K562 (cell line): Measurements from ENCODE around the gene FADD. TPM values are rescaled to one million over a fixed set of nuclear protein-coding genes. Genes with fewer than 3 reads are reported as not detected.

Experiments used
- ATAC-seq: fragments of 200-7000 bp; cut with Tn5 transposase; 3 replicates; pipeline ENCODE4 v1.9.1; 2020; ENCODE audit warnings: moderate library complexity
- BruUV-seq: library from RNA; stranded (reverse); fragments of 400-500 nt; replicated peaks from 2 replicates; lab custom pipeline; 2021; lab: Mats Ljungman, UMichigan
- CTCF ChIA-PET: fragments of 300-600 bp; formaldehyde crosslinking; extraction: SDS; loops from one replicate; lab custom pipeline; 2021; ENCODE audit warnings: low intra/inter-chr PET ratio; lab: Yijun Ruan, JAX
- POLR2A ChIA-PET: fragments of 300-600, 350-650 bp; sonication (Branson Sonifier 250); formaldehyde crosslinking; extraction: SDS; loops from one replicate; lab custom pipeline; 2021; ENCODE audit warnings: antibody characterized with exemption, inconsistent platforms; lab: Yijun Ruan, JAX
- DNase-seq, 4 experiments: peaks; one replicate each; pipeline versions ENCODE4 v3.0.0 to v3.0.0-alpha.2; 2011 to 2018; ENCODE audit warnings: low spot score in 3 of 4, mixed read lengths in 3 of 4; ENCODE audit errors: extremely low read depth in 1 of 4
- FAIRE-seq: peaks from 2 replicates; lab custom pipeline; 2011; peaks lifted over from hg19 to GRCh38; lab: Jason Lieb, UNC
- H2AFZ ChIP-seq: 2 replicates; pipeline ENCODE4 v1.6.0; 2011; ENCODE audit warnings: low read depth, low read length, control low read depth, inconsistent platforms
- H3K27ac ChIP-seq: fragments of 200-600 bp; 3 replicates; pipeline ENCODE4 v1.8.0; 2011; ENCODE audit warnings: low read depth, mild to moderate bottlenecking, control low read depth, inconsistent platforms, low read length, moderate library complexity, mixed read lengths; ENCODE audit errors: extremely low read depth
- H3K27me3 ChIP-seq, 2 experiments: fragments of 300-600 bp in 1 of 2; 2 replicates in 1 of 2; 3 replicates in 1 of 2; pipeline versions ENCODE4 v1.6.0 to v1.8.0; 2011; ENCODE audit warnings: inconsistent platforms in 2 of 2, low read length in 2 of 2, mild to moderate bottlenecking in 1 of 2, mixed read lengths in 1 of 2, moderate library complexity in 1 of 2; ENCODE audit not compliant: control insufficient read depth in 2 of 2, insufficient read depth in 2 of 2
- H3K36me3 ChIP-seq: fragments of 300-600 bp; 3 replicates; pipeline ENCODE4 v1.8.0; 2011; ENCODE audit warnings: mild to moderate bottlenecking, low read length, inconsistent platforms; ENCODE audit not compliant: control insufficient read depth, insufficient read depth
- H3K4me1 ChIP-seq, 2 experiments: fragments of 200-600 bp in 1 of 2; replicated peaks in 1 of 2; 2 replicates in 1 of 2; 3 replicates in 1 of 2; pipeline versions ENCODE4 v1.5.1 to v1.8.0; 2011; ENCODE audit warnings: inconsistent platforms in 2 of 2, low read length in 2 of 2, mild to moderate bottlenecking in 1 of 2, mixed read lengths in 1 of 2, moderate library complexity in 1 of 2; ENCODE audit not compliant: control insufficient read depth in 2 of 2, insufficient read depth in 2 of 2
- H3K4me2 ChIP-seq: 2 replicates; pipeline ENCODE4 v1.6.1; 2011; ENCODE audit warnings: low read length, control low read depth, inconsistent platforms, mixed read lengths; ENCODE audit not compliant: insufficient read depth
- H3K4me3 ChIP-seq: fragments of 200-600 bp; sonication (generic), shearing (Covaris generic); 2 replicates; pipeline ENCODE4 v1.5.1; 2016; ENCODE audit warnings: control low read depth, inconsistent platforms
- H3K79me2 ChIP-seq: fragments of 200-600 bp; 3 replicates; pipeline ENCODE4 v1.8.0; 2011; ENCODE audit warnings: low read length, inconsistent platforms; ENCODE audit not compliant: control insufficient read depth, insufficient read depth
- H3K9ac ChIP-seq, 2 experiments: 2 replicates each; pipeline versions ENCODE4 v1.6.0 to v1.6.1; 2011; ENCODE audit warnings: low read depth in 2 of 2, low read length in 2 of 2, control low read depth in 1 of 2, inconsistent platforms in 1 of 2, mild to moderate bottlenecking in 1 of 2, mixed read lengths in 1 of 2; ENCODE audit not compliant: insufficient read depth in 1 of 2
- H3K9me1 ChIP-seq: one replicate; pipeline ENCODE4 v1.6.0; 2011; ENCODE audit warnings: inconsistent platforms, mild to moderate bottlenecking, low read length, moderate library complexity; ENCODE audit not compliant: control insufficient read depth, insufficient read depth
- H3K9me3 ChIP-seq: replicated peaks from 2 replicates; pipeline ENCODE4 v1.5.1; 2011; ENCODE audit warnings: low read depth, low read length, inconsistent platforms; ENCODE audit not compliant: control insufficient read depth, insufficient read depth
- H4K20me1 ChIP-seq: replicated peaks from 2 replicates; pipeline ENCODE4 v1.6.1; 2011; ENCODE audit warnings: low read length, inconsistent platforms, mixed read lengths; ENCODE audit not compliant: control insufficient read depth, insufficient read depth
- ARID1B ChIP-seq: fragments of 450-650 bp; IDR thresholded peaks from 2 replicates; pipeline ENCODE4 v1.6.1; 2016; ENCODE audit warnings: antibody characterized with exemption, mild to moderate bottlenecking, inconsistent platforms
- CXXC5 ChIP-seq: fragments of 250-450 bp; sonication (Bioruptor Pico); IDR thresholded peaks from 2 replicates; pipeline ENCODE4 v1.8.0; 2022; ENCODE audit warnings: inconsistent platforms, mild to moderate bottlenecking, moderate library complexity
- DACH1 ChIP-seq: fragments of 450-650 bp; IDR thresholded peaks from 2 replicates; pipeline ENCODE4 v1.6.1; 2018; ENCODE audit not compliant: partially characterized antibody
- ETV5 ChIP-seq: sonication (generic); formaldehyde crosslinking; IDR thresholded peaks from 2 replicates; pipeline ENCODE4 v1.4.0; 2020; ENCODE audit warnings: low read depth, mild to moderate bottlenecking, missing genetic modification reagents
- MTA1 ChIP-seq: fragments of 450-650 bp; IDR thresholded peaks from 2 replicates; pipeline ENCODE4 v1.6.1; 2017; ENCODE audit warnings: borderline replicate concordance
- NCOR1 ChIP-seq: fragments of 450-650 bp; IDR thresholded peaks from 2 replicates; pipeline ENCODE4 v1.6.1; 2016; ENCODE audit warnings: mild to moderate bottlenecking, moderate library complexity
- PTRF ChIP-seq: fragments of 450-650 bp; IDR thresholded peaks from 2 replicates; pipeline ENCODE4 v1.6.1; 2016; ENCODE audit warnings: mild to moderate bottlenecking, missing genetic modification characterization, missing compliant biosample characterization
- TAF15 ChIP-seq: fragments of 200-400 bp; formaldehyde crosslinking; IDR thresholded peaks from 2 replicates; pipeline ENCODE4 v1.6.1; 2017; ENCODE audit warnings: mild to moderate bottlenecking, low read depth, low read length, moderate library complexity
- WGBS: fragments of 100-300 bp; shearing (Covaris generic); methylation state at CpG from one replicate; pipeline ENCODE4 v1.1.6; 2016; ENCODE audit warnings: low coverage, mixed read lengths; ENCODE audit not compliant: insufficient coverage; ENCODE audit errors: missing lambda C conversion rate; 5-methylcytosine and 5-hydroxymethylcytosine counted together
- in situ Hi-C: fragments of 300-500 bp; cut with MboI; formaldehyde crosslinking; loops from 4 replicates; pipeline ENCODE4 v1.15.0; 2018; ENCODE audit warnings: inconsistent platforms, mixed read lengths
- intact Hi-C: fragments of 100-400 bp; cut with micrococcal nuclease; formaldehyde crosslinking; loops from 2 replicates; pipeline ENCODE4 v1.14.2; 2022
- polyA plus RNA-seq, 8 experiments: library from polyadenylated mRNA; depleted of rRNA in 4 of 8; stranded (reverse) in 5 of 8; unstranded in 3 of 8; fragments of >200 nt; fragmentation: Nextera tagmentation in 2 of 8; fragmentation: Illumina TruSeq in 1 of 8; extraction: Ambion mirVana in 2 of 8; extraction: Trizol in 1 of 8; gene quantifications; 2 replicates each; pipeline versions ENCODE4 v1.2.1 to v1.2.3, GENCODE V29; 2011 to 2014; ENCODE audit warnings: inconsistent platforms in 1 of 8, missing spikeins in 1 of 8
- total RNA-seq, 7 experiments: library from RNA; depleted of rRNA in 6 of 7; stranded (reverse); fragments of >200 nt in 6 of 7; fragmentation: Illumina TruSeq in 2 of 7; extraction: Trizol in 2 of 7; gene quantifications; 2 replicates each; pipeline versions ENCODE4 v1.2.1 to v1.2.3, GENCODE V29; 2011 to 2021; ENCODE audit warnings: low replicate concordance in 1 of 7
- TF ChIP-seq, protein P1 (sequence below): fragments of 250-450 bp; sonication (Bioruptor Pico); IDR thresholded peaks from 2 replicates; pipeline ENCODE4 v1.9.0; 2021; ENCODE audit warnings: mild to moderate bottlenecking
- TF ChIP-seq, protein P2 (sequence below): fragments of 200-800 bp; sonication (Bioruptor generic); IDR thresholded peaks from 2 replicates; pipeline ENCODE4 v1.6.1; 2017; ENCODE audit warnings: missing genetic modification characterization, missing compliant biosample characterization

FADD gene
- total and polyA plus RNA-seq, 9 of the 15 experiments (the other 6 are each of a cell fraction or from before 2014, with no cell fraction given), result 0.29 to 26.9 (median 20.4) TPM

DNA sequence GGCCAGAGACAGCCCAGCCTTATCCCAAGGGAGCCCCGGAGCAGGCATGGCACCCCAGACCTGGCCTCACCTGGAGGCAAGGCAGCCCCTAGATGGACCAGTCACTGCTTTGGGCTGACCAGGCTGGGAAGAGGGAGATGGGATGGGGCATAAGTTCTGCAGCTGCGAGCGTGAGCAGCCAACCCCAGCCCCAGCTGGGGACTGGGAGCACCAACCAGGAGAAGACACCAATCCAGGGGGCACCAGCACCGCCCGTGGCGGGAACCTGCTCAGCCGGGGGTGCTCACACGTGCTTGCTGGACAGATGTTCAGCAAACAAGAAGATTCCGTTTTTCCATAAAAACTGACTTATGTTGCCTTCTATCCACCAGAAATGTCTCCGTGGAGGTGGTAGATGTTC, 16.2 kb upstream of the FADD start:
- FAIRE-seq (no peak), ATAC-seq (no peak), DNase-seq (no peak)
- H3K9me3 ChIP-seq, result peaks cover 2% of the 10 kb centered on the region; the same call in 1 of the 2 replicates
- H3K4me3 ChIP-seq, result no peak overlapping the region
- no peaks in the 10 kb centered on the region for H3K36me3 ChIP-seq
- no peak overlapping the region for H3K27ac ChIP-seq
- intact Hi-C loops (no loop called here), in situ Hi-C loops (loop anchor here (10.0 kb wide), 1 partner anchor 472 kb away; no protein-coding TSS in a partner anchor)
- 0 out of 2 replicates have a peak, but pooled peaks cover 9% of the 10 kb centered on the region for H4K20me1 ChIP-seq
- peaks cover 0 to 12% of the 10 kb centered on the region in 2 experiments; a peak in 2 of 5 replicates for H3K4me1 ChIP-seq
- 1% methylated on average over 10 of the region's 10 CpGs for WGBS
- H3K79me2 ChIP-seq, result no peaks in the 10 kb centered on the region
- TF ChIP-seq, protein P1, sequence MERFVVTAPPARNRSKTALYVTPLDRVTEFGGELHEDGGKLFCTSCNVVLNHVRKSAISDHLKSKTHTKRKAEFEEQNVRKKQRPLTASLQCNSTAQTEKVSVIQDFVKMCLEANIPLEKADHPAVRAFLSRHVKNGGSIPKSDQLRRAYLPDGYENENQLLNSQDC, result no peak
- TF ChIP-seq ETV5, result no peak
- no peak for TF ChIP-seq PTRF
- TF ChIP-seq ARID1B, result no peak
- no peak for TF ChIP-seq NCOR1
- TF ChIP-seq CXXC5 (CRISPR knock-in tag), result no peak
- TF ChIP-seq TAF15, result no peak
- TF ChIP-seq, protein P2, sequence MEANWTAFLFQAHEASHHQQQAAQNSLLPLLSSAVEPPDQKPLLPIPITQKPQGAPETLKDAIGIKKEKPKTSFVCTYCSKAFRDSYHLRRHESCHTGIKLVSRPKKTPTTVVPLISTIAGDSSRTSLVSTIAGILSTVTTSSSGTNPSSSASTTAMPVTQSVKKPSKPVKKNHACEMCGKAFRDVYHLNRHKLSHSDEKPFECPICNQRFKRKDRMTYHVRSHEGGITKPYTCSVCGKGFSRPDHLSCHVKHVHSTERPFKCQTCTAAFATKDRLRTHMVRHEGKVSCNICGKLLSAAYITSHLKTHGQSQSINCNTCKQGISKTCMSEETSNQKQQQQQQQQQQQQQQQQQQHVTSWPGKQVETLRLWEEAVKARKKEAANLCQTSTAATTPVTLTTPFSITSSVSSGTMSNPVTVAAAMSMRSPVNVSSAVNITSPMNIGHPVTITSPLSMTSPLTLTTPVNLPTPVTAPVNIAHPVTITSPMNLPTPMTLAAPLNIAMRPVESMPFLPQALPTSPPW (CRISPR knock-in tag), result no peak
- TF ChIP-seq MTA1, result no peak
- TF ChIP-seq DACH1, result no peak
- peaks cover 30 to 72% of the 10 kb centered on the region in 2 experiments; a peak in 4 of 5 replicates for H3K27me3 ChIP-seq
- no peak overlapping the region for H2AFZ ChIP-seq
- CTCF ChIA-PET, result no interaction called here
- no peaks in the 10 kb centered on the region for H3K9me1 ChIP-seq
- BruUV-seq, result no TSS peak
- POLR2A ChIA-PET, result interaction anchor here (1.0 kb wide), 1 partner anchor 18 kb away, joined by 4 read pairs; no protein-coding TSS in a partner anchor
- no peak overlapping the region for H3K4me2 ChIP-seq
- no peak overlapping the region for H3K9ac ChIP-seq
